ENCODE measurements around the gene RIN3.

RIN3 gene

GRCh38 chr14:92481811-92482555 is 31.6 kb upstream of the RIN3 start:
- H3K27ac ChIP-seq, result no peak overlapping the region
- no peaks in the 10 kb centered on the region for H3K36me3 ChIP-seq
- peaks cover 0 to 8% (median 1%) of the 10 kb centered on the region in 10 experiments; a peak in 13 of 20 replicates for H3K4me1 ChIP-seq
- H3K9ac ChIP-seq, result no peak overlapping the region
- no peaks in the 10 kb centered on the region for H4K20me1 ChIP-seq
- peak overlapping the region in 1 of 11 experiments; percentile 2; a peak in 2 of 22 replicates for H3K4me2 ChIP-seq
- no peaks in the 10 kb centered on the region for H3K27me3 ChIP-seq
- H3K9me3 ChIP-seq (replicated peaks in 1 of 11), result peaks cover 0 to 3% (median 0%) of the 10 kb centered on the region in 11 experiments; a peak in 1 of 22 replicates
- no peak overlapping the region for H3K4me3 ChIP-seq
- TF ChIP-seq Cebpa-rat (IDR thresholded peaks at IDR 0.05), result no peak

DNA sequence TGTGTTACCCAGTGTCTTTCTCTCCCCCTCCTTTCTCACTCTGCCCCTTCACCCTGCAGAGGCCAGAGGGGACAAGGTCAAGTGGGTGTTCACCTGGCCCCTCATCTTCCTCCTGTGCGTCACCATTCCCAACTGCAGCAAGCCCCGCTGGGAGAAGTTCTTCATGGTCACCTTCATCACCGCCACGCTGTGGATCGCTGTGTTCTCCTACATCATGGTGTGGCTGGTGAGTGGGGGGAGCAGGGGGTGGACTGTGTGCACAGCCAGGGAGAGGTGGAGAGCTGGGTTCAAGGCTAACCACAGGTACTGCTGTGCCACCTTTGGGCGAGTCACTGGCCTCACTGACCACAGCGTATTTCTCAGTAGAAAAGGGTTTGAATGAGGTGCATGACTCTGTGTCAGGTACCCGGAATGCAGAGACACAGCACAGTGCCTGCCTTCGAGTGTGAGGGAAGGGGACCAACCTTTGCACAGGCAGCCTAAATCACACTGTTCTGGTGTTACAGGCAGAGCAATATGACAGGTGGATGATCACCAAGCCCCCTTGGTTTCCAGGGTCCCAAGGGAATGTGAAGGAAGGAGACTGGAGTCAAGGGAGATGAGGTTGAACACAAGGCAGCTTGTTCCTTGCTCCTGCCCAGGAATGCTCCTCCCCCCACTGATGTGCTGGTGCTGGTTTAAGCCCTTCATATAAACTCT is 30.8 kb upstream of the RIN3 start:
- Histone ChIP-seq H3K4me3 (no peak overlapping the region), H4K20me1 (no peaks in the 10 kb centered on the region), H3K9me3 (replicated peaks in 1 of 11) (peaks cover 0 to 3% (median 0%) of the 10 kb centered on the region in 11 experiments; a peak in 1 of 22 replicates), H3K27me3 (no peaks in the 10 kb centered on the region), H3K4me1 (peaks cover 5 to 16% (median 9%) of the 10 kb centered on the region in 10 experiments), H3K36me3 (no peaks in the 10 kb centered on the region), H3K9ac (no peak overlapping the region), H3K27ac (no peak overlapping the region), H3K4me2 (peak overlapping the region in 1 of 11 experiments; percentile 2; a peak in 1 of 22 replicates)
- no peak for TF ChIP-seq Cebpa-rat (IDR thresholded peaks at IDR 0.05)

DNA sequence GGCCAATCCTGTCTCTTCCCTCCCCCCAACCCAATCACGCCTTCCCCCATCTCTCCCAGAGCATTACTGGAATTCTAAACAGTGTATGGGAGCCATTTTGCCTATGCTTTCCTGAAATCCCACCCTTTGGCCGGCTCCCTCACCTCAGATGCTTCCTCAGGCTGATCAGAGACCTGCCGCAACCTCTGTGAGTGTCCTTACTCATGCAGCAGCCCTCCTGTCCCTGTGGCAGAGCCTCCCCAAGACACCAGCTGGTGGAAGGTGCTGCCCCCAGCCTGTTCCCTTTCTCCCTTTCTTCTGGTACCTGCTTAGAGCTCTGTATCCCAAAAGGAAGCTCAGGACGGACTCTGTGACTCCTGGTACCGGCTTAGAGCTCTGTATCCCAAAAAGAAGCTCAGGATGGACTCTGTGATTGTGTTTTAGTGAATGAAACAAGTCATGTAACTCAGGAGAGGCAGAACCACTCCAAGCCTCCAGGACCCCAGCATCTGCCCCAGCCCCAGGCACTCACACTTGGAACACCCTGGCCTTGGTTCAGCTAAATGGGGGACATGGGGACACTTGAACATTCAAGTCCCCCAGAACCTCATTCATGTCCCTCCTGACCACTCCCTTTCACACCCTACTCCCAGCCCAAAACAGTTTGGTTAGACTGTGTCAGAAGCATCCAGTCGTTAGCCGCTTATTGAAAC is 29.3 kb upstream of the RIN3 start:
- Histone ChIP-seq H4K20me1 (no peaks in the 10 kb centered on the region), H3K27ac (no peak overlapping the region), H3K36me3 (no peaks in the 10 kb centered on the region), H3K4me3 (no peak overlapping the region), H3K9me3 (replicated peaks in 1 of 11) (peaks cover 0 to under 1% (median 0%) of the 10 kb centered on the region in 11 experiments; a peak in 1 of 22 replicates), H3K4me1 (peaks cover 7 to 28% (median 23%) of the 10 kb centered on the region in 10 experiments), H3K27me3 (no peaks in the 10 kb centered on the region), H3K9ac (no peak overlapping the region), H3K4me2 (no peak overlapping the region)
- TF ChIP-seq Cebpa-rat (IDR thresholded peaks at IDR 0.05), result no peak

DNA sequence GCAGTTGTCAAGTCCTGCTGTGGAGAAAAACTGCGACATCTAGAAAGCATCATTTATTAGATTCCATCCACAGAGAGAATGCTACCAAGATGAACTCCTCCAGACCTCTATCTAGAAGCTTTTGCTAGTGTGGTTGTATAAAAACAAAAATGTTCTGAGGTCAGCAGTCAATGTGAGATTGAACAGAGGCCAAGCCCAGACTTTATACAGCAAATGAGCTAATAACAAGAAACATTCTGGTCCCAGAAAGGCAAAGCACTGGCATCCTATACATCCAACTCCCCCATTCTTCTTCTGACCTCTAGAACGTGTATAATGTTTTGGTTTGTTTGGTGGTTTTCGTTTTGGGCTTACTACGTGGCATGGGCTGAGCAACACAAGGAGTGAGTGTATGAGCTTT is 26.7 kb upstream of the RIN3 start:
- no peaks in the 10 kb centered on the region for H4K20me1 ChIP-seq
- no peaks in the 10 kb centered on the region for H3K9me3 ChIP-seq (replicated peaks in 1 of 11)
- peak overlapping the region in 9 of 11 experiments; percentile 55 to 81 (median 66); a peak in 13 of 22 replicates for H3K4me2 ChIP-seq
- H3K27ac ChIP-seq, result no peak overlapping the region
- peaks cover 7 to 49% (median 37%) of the 10 kb centered on the region in 10 experiments for H3K4me1 ChIP-seq
- no peak overlapping the region for H3K4me3 ChIP-seq
- no peak overlapping the region for H3K9ac ChIP-seq
- no peak for TF ChIP-seq Cebpa-rat (IDR thresholded peaks at IDR 0.05)
- no peaks in the 10 kb centered on the region for H3K36me3 ChIP-seq
- H3K27me3 ChIP-seq, result no peaks in the 10 kb centered on the region

DNA sequence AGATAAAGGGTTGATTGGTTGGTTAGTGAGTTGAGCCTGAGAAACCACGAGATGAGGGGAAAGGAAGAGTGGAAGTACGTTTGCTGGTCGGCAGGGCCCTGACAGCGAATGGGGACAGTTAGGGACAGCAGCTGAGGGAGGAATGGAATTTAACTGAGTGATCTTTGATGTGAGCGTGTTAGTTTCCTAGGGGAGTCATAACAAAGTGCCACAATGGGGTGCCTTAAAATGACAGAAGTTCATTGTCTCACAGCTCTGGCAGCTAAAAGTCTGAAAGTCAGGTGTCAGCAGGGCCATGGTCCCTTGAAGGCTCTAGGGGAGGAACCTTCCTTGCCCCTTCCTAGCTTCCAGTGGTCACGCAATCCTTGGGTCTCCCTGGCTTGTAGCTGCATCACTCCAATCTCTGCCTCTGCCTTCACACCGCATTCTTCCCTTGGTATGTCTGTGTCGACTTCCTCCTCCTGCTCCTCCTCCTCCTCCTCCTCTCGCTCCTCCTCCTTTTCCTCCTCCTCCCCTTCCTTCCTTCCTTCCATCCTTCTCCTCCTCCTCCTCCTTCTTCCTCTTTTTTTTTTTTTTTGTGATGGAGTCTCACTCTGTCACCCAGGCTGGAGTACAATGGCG is 26.0 kb upstream of the RIN3 start:
- no peaks in the 10 kb centered on the region for H3K36me3 ChIP-seq
- no peaks in the 10 kb centered on the region for H3K27me3 ChIP-seq
- H4K20me1 ChIP-seq, result no peaks in the 10 kb centered on the region
- peak overlapping the region in 4 of 11 experiments; percentile 3 to 43 (median 10); a peak in 5 of 22 replicates for H3K27ac ChIP-seq
- TF ChIP-seq Cebpa-rat (IDR thresholded peaks at IDR 0.05), result no peak
- peak overlapping the region; percentile 50 to 81 (median 66) for H3K4me2 ChIP-seq
- H3K4me3 ChIP-seq, result no peak overlapping the region
- no peak overlapping the region for H3K9ac ChIP-seq
- peaks cover 7 to 54% (median 45%) of the 10 kb centered on the region in 10 experiments for H3K4me1 ChIP-seq
- no peaks in the 10 kb centered on the region for H3K9me3 ChIP-seq (replicated peaks in 1 of 11)

- no peaks in the 10 kb centered on the region for H4K20me1 ChIP-seq
- no peak for TF ChIP-seq Cebpa-rat (IDR thresholded peaks at IDR 0.05)
- H3K27me3 ChIP-seq, result no peaks in the 10 kb centered on the region
- H3K36me3 ChIP-seq, result no peaks in the 10 kb centered on the region
- H3K27ac ChIP-seq, result no peak overlapping the region; a peak in 1 of 22 replicates
- peak overlapping the region in 9 of 11 experiments; percentile 35 to 86 (median 72); a peak in 13 of 22 replicates for H3K4me2 ChIP-seq
- H3K4me3 ChIP-seq, result no peak overlapping the region
- H3K4me1 ChIP-seq, result peaks cover 7 to 74% (median 53%) of the 10 kb centered on the region in 10 experiments
- H3K9me3 ChIP-seq (replicated peaks in 1 of 11), result no peaks in the 10 kb centered on the region
- H3K9ac ChIP-seq, result no peak overlapping the region
Measured at GRCh38 chr14:92489394-92490238, 24.0 kb upstream of the RIN3 start.

DNA sequence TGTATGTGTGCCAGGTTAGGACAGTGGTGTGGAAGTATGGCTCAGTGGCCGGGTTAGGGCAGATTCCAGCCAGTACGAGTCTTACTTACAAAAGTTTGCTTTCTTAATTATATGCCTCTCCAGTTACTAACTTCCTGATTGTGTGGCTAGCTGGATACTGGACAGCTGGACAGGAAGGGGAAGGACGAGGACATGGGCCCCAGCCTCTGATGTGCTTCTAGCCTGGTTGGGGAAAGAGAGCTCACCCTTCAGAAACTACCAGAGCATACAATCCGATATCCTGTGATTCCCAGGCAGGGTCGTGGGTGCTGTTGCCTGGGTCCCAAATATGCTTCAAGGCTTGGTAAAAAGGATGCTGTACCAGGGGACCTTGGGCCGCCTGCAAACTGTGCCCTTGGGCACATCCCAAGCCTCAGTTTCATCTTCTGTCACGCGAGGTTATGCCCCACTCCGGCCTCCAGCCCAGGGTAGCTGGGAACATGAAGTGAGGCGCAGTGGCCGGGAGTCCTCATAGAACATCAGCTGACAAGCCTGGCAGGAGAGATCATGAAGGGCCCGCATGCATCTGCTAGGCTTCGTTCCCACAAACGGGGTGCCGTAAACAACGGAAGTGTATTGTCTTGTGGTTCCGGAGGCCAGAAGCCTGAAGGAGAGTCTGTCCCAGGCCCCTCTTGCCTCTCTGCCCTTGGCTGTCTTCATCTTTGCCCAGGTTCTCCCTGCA is 23.2 kb upstream of the RIN3 start:
- Histone ChIP-seq H3K9me3 (replicated peaks in 1 of 11) (no peaks in the 10 kb centered on the region), H3K27ac (no peak overlapping the region; a peak in 1 of 22 replicates), H3K36me3 (no peaks in the 10 kb centered on the region), H3K4me3 (no peak overlapping the region), H3K27me3 (no peaks in the 10 kb centered on the region), H3K4me1 (peaks cover 7 to 82% (median 58%) of the 10 kb centered on the region in 10 experiments), H3K9ac (no peak overlapping the region), H4K20me1 (no peaks in the 10 kb centered on the region), H3K4me2 (peak overlapping the region in 6 of 11 experiments; percentile 0 to 84 (median 48); a peak in 11 of 22 replicates)
- TF ChIP-seq Cebpa-rat (IDR thresholded peaks at IDR 0.05), result no peak

All from BLaER1 treated with 17β-estradiol and CSF1 and Interleukin-3, amounts not matched to agents 10 nM and 100 nM (cell line).